ENCODE measurements around the gene GARRE1. TPM values are rescaled to one million over a fixed set of nuclear protein-coding genes. Genes with fewer than 3 reads are reported as not detected.

Gene GARRE1
- total and polyA plus RNA-seq, 8 donors, result 2.1 to 60.7 (median 13.8) TPM

DNA sequence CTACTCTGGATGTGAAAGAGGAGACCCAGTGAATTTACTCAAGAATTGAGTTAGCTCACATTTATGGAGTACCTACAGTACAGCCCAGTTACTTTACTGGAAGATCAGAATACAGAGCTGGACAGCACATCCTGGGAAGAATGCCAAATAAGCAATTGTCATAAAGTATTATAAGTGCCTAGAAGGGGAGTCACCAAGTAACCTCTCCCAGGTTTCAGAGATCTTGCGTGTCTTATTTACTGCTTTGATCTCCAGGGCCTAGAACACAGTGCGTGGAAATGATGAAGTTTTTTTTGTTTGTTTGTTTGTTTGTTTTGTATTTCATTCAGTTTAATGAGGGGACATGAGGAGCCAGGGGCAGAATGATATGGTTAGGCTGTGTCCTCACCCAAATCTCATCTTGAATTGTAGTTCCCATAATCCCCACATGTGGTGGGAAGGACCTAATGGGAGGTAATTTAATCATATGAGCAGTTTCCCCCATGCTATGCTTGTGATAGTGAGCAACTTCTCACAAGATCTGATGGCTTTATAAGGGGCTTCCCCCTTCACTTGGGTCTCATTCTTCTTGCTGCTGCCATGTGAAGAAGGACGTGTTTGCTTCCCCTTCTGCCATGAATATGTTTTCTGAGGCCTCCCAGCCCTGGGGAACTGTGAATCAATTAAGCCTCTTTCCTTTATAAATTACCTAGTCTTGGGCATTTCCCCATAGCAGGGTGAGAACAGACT, 5.2 kb downstream of the GARRE1 start:
- Histone ChIP-seq H3K27ac (no peak overlapping the region), H3K4me1 (peaks cover 10 to 74% (median 23%) of the 10 kb centered on the region in 4 donors), H3K9me3 (no peaks in the 10 kb centered on the region), H3K36me3 (peaks cover 0 to 6% (median 0%) of the 10 kb centered on the region in 4 donors), H3K4me3 (no peak overlapping the region), H3K27me3 (no peaks in the 10 kb centered on the region)
- intact Hi-C loops (cut with DNase I; ENCODE audit: low total_unique reads), result no loop called here
- no peak for DNase-seq
- WGBS, 5 donors, result 69 to 86% (median 82%) methylated on average over 3 of the region's 3 CpGs
- TF ChIP-seq CTCF (IDR thresholded peaks at IDR 0.05) (no peak), EP300 (IDR thresholded peaks at IDR 0.05) (no peak), POLR2A (IDR thresholded peaks at IDR 0.05) (no peak), POLR2AphosphoS5 (IDR thresholded peaks at IDR 0.05) (no peak)

DNA sequence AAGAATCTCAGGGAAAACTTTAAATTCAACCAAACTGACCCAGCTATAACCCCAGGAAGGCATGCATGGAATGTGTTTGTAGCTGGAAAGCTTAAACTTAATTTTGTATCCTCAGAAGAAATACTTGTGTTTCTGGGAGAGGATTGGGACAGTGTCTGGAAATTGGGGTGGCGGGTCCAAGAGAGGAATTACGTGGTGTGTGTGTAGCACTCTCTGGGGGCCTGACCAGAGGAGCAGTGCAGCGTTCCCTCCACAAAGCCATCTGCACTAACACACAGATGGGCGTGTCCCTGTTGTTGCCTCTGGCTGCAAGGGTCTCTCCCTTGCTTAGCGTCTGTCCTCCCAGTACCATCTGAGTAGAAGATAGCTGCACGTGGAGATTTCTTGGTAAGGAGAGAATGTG, 6.4 kb downstream of the GARRE1 start:
- H3K9me3 ChIP-seq, result no peaks in the 10 kb centered on the region
- DNase-seq, result peak in 1 of 2 donors; percentile 70
- H3K4me1 ChIP-seq, result peaks cover 2 to 75% (median 20%) of the 10 kb centered on the region in 4 donors
- no peak overlapping the region for H3K4me3 ChIP-seq
- TF ChIP-seq CTCF (IDR thresholded peaks at IDR 0.05) (no peak), POLR2A (IDR thresholded peaks at IDR 0.05) (no peak), EP300 (IDR thresholded peaks at IDR 0.05) (no peak), POLR2AphosphoS5 (IDR thresholded peaks at IDR 0.05) (no peak)
- intact Hi-C loops (cut with DNase I; ENCODE audit: low total_unique reads), result no loop called here
- WGBS, 5 donors, result 49 to 61% (median 51%) methylated on average over 6 of the region's 6 CpGs
- no peak overlapping the region for H3K27ac ChIP-seq
- H3K27me3 ChIP-seq, result no peaks in the 10 kb centered on the region
- H3K36me3 ChIP-seq, result peaks cover 0 to 7% (median under 1%) of the 10 kb centered on the region in 4 donors

DNA sequence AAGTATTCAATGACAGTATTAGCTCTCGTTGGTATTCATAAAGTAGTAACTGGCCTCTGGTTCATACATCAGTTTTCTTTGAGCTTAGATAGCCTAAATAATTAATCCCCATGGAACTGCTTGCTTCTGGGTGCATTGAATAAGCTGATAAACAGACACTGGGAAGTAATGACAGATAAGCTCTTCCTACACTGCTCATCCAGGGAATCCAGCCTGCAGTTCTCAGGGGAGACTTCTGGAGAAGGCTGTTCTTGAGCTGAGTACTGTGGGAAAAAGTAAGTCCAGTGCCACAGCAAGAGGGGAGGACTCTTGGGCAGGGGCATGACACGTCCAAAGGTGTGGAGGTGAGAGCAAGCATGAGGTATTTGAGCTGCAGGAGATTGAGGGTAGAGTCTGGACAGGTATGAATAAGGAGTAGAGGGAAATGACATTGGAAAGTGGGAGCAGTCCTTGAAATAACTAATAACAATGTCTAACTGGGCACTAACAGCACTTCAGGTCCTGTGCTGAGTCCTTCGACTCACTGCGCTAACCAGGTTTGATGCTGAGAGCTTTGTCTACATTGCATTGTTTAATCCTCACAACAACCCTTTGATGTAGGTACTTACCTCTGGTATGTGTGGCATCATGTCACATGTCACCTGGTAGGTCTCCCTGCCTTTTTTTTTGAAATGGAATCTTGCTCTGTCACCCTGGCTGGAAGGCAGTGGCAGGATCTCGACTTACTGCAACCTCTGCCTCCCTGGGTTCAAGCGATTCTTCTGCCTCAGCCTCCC, 7.2 kb downstream of the GARRE1 start:
- no peak for DNase-seq
- no peak overlapping the region for H3K27ac ChIP-seq
- no peaks in the 10 kb centered on the region for H3K9me3 ChIP-seq
- peaks cover 0 to 68% (median 13%) of the 10 kb centered on the region in 4 donors for H3K4me1 ChIP-seq
- H3K4me3 ChIP-seq, result no peak overlapping the region
- peaks cover 0 to 11% (median 4%) of the 10 kb centered on the region in 4 donors for H3K36me3 ChIP-seq
- intact Hi-C loops (cut with DNase I; ENCODE audit: low total_unique reads), result no loop called here
- TF ChIP-seq POLR2AphosphoS5 (IDR thresholded peaks at IDR 0.05), result no peak
- no peaks in the 10 kb centered on the region for H3K27me3 ChIP-seq
- 74 to 79% (median 76%) methylated on average over 6 of the region's 6 CpGs for WGBS, 5 donors

- H3K4me3 ChIP-seq, result no peak overlapping the region
- intact Hi-C loops (cut with DNase I; ENCODE audit: low total_unique reads), result no loop called here
- TF ChIP-seq CTCF (IDR thresholded peaks at IDR 0.05), result no peak
- TF ChIP-seq POLR2A (IDR thresholded peaks at IDR 0.05), result no peak
- H3K36me3 ChIP-seq, result peaks cover 0 to 8% (median 3%) of the 10 kb centered on the region in 4 donors
- no peaks in the 10 kb centered on the region for H3K27me3 ChIP-seq
- DNase-seq, result no peak
- 69 to 78% (median 74%) methylated on average over 8 of the region's 8 CpGs for WGBS, 5 donors
- no peak overlapping the region for H3K27ac ChIP-seq
- no peaks in the 10 kb centered on the region for H3K9me3 ChIP-seq
- H3K4me1 ChIP-seq, result peaks cover 0 to 65% (median 15%) of the 10 kb centered on the region in 4 donors
Observed at GRCh38 chr19:34263745-34264237, 9.4 kb downstream of the GARRE1 start.

Data from stomach (tissue), 9 donors.